ENCODE results near the gene KCNIP1. TPM values are rescaled to one million over a fixed set of nuclear protein-coding genes. Genes with fewer than 3 reads are reported as not detected.

The KCNIP1 gene
- total and polyA plus RNA-seq, 2 of the 8 experiments (the other 6 are each of a cell fraction or from before 2014, with no cell fraction given), result 0.52 to 0.83 TPM

GRCh38 chr5:170642776-170643436 is 139.1 kb downstream of the KCNIP1 start:
- no peaks in the 10 kb centered on the region for H3K36me3 ChIP-seq (ENCODE audit: control insufficient read depth in 2 of 4, insufficient read depth in 4 of 4, low read length in 3 of 4)
- no peak overlapping the region for H2BK5ac ChIP-seq (ENCODE audit: low read depth, low read length)
- no peaks in the 10 kb centered on the region for H3K79me2 ChIP-seq (ENCODE audit: control insufficient read depth in 1 of 2, insufficient read depth in 2 of 2, low read length in 2 of 2)
- WGBS, 2 experiments (ENCODE audit: extremely low coverage in 1 of 2, insufficient coverage in 1 of 2, insufficient read length in 1 of 2, insufficient replicate concordance in 2 of 2, low coverage in 1 of 2, low lambda C conversion rate in 2 of 2, missing lambda C conversion rate in 1 of 2), result 62% methylated on average over 3 of the region's 3 CpGs; no CpG with 5 or more reads in 1 of the 2 experiments
- H4K91ac ChIP-seq (replicated peaks; ENCODE audit: insufficient read length, low read length), result no peak overlapping the region
- no peak overlapping the region for H2BK12ac ChIP-seq (ENCODE audit: low read depth, low read length)
- no peaks in the 10 kb centered on the region for H3K9me3 ChIP-seq (ENCODE audit: insufficient read depth in 2 of 2, low read depth in 1 of 2, low read length in 1 of 2)
- DNase-seq (ENCODE audit: low read depth in 1 of 2, low spot score in 2 of 2), result no peak
- H2BK120ac ChIP-seq (replicated peaks; ENCODE audit: low read depth, low read length), result no peak overlapping the region
- H3K23me2 ChIP-seq (ENCODE audit: low read depth, low read length), result no peaks in the 10 kb centered on the region
- POLR2A ChIA-PET (ENCODE audit: partially characterized antibody), result interaction anchor here (0.7 to 1.6 kb wide), 2 partner anchors 8 to 146 kb away, joined by 3 to 5 read pairs; no protein-coding TSS in a partner anchor
- no peak overlapping the region for H2AK5ac ChIP-seq (ENCODE audit: low read depth, low read length)
- no peak for FAIRE-seq
- no peak overlapping the region for H3K4me2 ChIP-seq (ENCODE audit: insufficient read depth in 1 of 2, low read depth in 2 of 2, low read length in 2 of 2)
- no peaks in the 10 kb centered on the region for H3K27me3 ChIP-seq (replicated peaks in 1 of 4; ENCODE audit: control insufficient read depth in 3 of 4, extremely low read depth in 1 of 4, insufficient read depth in 3 of 4, low read length in 3 of 4)
- no peak overlapping the region for H3K23ac ChIP-seq (ENCODE audit: insufficient read length)
- peaks cover 2 to 4% (median 3%) of the 10 kb centered on the region in 4 experiments; a peak in 4 of 7 replicates for H3K4me1 ChIP-seq (replicated peaks in 1 of 4; ENCODE audit: control insufficient read depth in 3 of 4, insufficient read depth in 4 of 4, low read length in 3 of 4)
- no peak overlapping the region for H3K27ac ChIP-seq (ENCODE audit: low read depth, low read length)
- H3K56ac ChIP-seq (replicated peaks; ENCODE audit: insufficient read length, low read depth, low read length), result no peak overlapping the region
- H3K9ac ChIP-seq (replicated peaks in 1 of 4; ENCODE audit: extremely low read depth in 1 of 4, low read depth in 3 of 4, low read length in 3 of 4), result no peak overlapping the region
- H3K18ac ChIP-seq (ENCODE audit: extremely low read depth, low read length), result no peak overlapping the region
- no peak overlapping the region for H3K4ac ChIP-seq (replicated peaks; ENCODE audit: insufficient read length, low read depth, low read length)
- H2BK20ac ChIP-seq (ENCODE audit: low read length), result no peak overlapping the region
- no peak overlapping the region for H2BK15ac ChIP-seq (ENCODE audit: low read length)
- H4K5ac ChIP-seq (ENCODE audit: insufficient read length, low read depth, low read length), result no peak overlapping the region
- H4K20me1 ChIP-seq (replicated peaks in 1 of 2; ENCODE audit: control insufficient read depth in 1 of 2, insufficient read depth in 2 of 2, low read length in 2 of 2), result no peaks in the 10 kb centered on the region
- no peaks in the 10 kb centered on the region for H3K79me1 ChIP-seq (ENCODE audit: low read depth, low read length)
- no peak overlapping the region for H3K4me3 ChIP-seq (ENCODE audit: extremely low read depth in 1 of 4, insufficient read depth in 2 of 4, low read depth in 3 of 4, low read length in 4 of 4)
- TF ChIP-seq CBX5 (IDR thresholded peaks at IDR 0.05; ENCODE audit: low read depth, low read length), result no peak
- no peak for TF ChIP-seq SP4 (IDR thresholded peaks at IDR 0.05; ENCODE audit: low read length)
- TF ChIP-seq GTF2F1 (IDR thresholded peaks at IDR 0.05; ENCODE audit: borderline replicate concordance, low read depth, low read length), result no peak
- TF ChIP-seq EP300 (IDR thresholded peaks at IDR 0.05; ENCODE audit: borderline replicate concordance in 1 of 2, low read depth in 2 of 2, low read length in 2 of 2), result no peak
- TF ChIP-seq TAF1 (IDR thresholded peaks at IDR 0.05; ENCODE audit: low read depth, low read length), result no peak
- no peak for TF ChIP-seq BCL11A (IDR thresholded peaks at IDR 0.05; ENCODE audit: low read depth in 2 of 2, low read length in 2 of 2)
- no peak for TF ChIP-seq TAF7 (optimal IDR thresholded peaks at IDR 0.05; ENCODE audit: borderline replicate concordance, low read depth, low read length)
- no peak for TF ChIP-seq PHF8 (conservative IDR thresholded peaks at IDR 0.05; ENCODE audit: low read depth, low read length)
- no peak overlapping the region for H3K14ac ChIP-seq (ENCODE audit: insufficient read length)
- CTCF ChIA-PET (ENCODE audit: partially characterized antibody), result interaction anchor here (0.5 to 12.3 kb wide), 10 partner anchors 8 to 700 kb away, joined by 3 to 157 read pairs (median 6); partner anchors contain the start of gene GABRP
- H4K8ac ChIP-seq (ENCODE audit: extremely low read depth, insufficient read depth, low read length), result no peak overlapping the region
- no peak overlapping the region for H2AFZ ChIP-seq (ENCODE audit: low read length)

Data from H1 (cell line).